OCI-LY3 (cell line): ENCODE results near the gene LBX2.

Source experiments
- EZH2phosphoT487 ChIP-seq: fragments of 200-600 bp; shearing (Covaris generic); IDR thresholded peaks from 2 replicates; pipeline ENCODE4 v1.6.1; 2018; ENCODE audit warnings: antibody characterized with exemption, mixed run types, low read depth
- TF ChIP-seq, protein P1 (sequence below): fragments of 200-600, 300-600 bp; sonication (generic); IDR thresholded peaks from 2 replicates; pipeline ENCODE4 v1.5.1; 2014; ENCODE audit warnings: antibody characterized with exemption, low read length, low read depth

DNA sequence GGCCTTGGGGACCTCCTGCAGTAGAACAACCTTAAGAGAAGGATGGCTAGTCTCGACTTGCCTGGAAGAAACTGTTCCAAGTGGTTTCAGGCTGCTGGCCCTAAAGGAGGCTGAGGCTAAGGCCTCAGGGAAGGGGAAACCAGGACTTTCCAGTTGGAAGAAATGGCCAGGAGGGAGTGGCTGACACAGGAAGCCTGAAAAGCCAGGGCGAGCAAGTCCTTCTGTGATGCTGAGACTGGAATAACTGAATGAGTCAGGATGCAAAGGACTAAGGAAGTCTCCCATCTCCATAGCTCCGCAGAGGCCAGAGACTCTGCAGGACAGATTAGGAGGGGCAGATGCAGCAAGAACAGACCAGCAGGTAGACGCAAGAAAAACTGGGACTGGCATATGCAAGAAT is 37.7 kb upstream of the LBX2 start:
- TF ChIP-seq, protein P1, sequence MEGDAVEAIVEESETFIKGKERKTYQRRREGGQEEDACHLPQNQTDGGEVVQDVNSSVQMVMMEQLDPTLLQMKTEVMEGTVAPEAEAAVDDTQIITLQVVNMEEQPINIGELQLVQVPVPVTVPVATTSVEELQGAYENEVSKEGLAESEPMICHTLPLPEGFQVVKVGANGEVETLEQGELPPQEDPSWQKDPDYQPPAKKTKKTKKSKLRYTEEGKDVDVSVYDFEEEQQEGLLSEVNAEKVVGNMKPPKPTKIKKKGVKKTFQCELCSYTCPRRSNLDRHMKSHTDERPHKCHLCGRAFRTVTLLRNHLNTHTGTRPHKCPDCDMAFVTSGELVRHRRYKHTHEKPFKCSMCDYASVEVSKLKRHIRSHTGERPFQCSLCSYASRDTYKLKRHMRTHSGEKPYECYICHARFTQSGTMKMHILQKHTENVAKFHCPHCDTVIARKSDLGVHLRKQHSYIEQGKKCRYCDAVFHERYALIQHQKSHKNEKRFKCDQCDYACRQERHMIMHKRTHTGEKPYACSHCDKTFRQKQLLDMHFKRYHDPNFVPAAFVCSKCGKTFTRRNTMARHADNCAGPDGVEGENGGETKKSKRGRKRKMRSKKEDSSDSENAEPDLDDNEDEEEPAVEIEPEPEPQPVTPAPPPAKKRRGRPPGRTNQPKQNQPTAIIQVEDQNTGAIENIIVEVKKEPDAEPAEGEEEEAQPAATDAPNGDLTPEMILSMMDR, result no peak
- TF ChIP-seq EZH2phosphoT487, result no peak
